Measurements from ENCODE around the gene PURA.

The PURA gene

DNA sequence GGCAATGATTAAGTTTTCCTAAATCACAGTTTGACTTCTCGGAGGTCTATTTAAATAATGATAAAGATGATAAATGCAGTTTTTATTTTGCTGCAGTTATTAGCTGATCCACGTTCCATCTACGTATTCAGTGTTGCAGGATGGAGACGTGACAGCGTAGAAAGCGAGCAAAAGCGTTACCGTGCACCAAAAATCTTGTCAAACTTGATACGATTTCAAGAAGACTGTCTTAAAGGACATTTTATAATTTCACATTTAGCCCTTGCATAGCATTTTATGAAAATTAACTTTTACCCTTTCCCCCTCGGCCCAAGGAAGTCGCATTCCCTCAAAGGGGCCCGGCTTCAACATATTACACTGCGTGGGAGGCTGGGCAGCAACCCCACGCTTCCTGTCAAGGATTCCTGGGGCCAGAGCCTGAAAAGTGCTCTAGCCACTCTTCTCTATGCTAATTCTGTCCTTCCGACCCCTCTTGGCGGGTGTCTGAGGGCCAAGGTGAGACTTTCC, 7.1 kb upstream of the PURA start:
- peaks cover 91% of the 10 kb centered on the region for H3K27me3 ChIP-seq
- H3K4me3 ChIP-seq (ENCODE audit: low read depth in 1 of 2, low read length in 1 of 2), result peak overlapping the region; percentile 64 to 74
- peak overlapping the region; percentile 82 for H3K27ac ChIP-seq
- no peak for TF ChIP-seq CTCF (IDR thresholded peaks at IDR 0.05)
- no peaks in the 10 kb centered on the region for H3K9me3 ChIP-seq
- H3K4me1 ChIP-seq (ENCODE audit: control insufficient read depth in 1 of 2, insufficient read depth in 1 of 2, low read depth in 1 of 2, low read length in 1 of 2), result peaks cover 16 to 24% of the 10 kb centered on the region in 2 experiments
- no peaks in the 10 kb centered on the region for H3K36me3 ChIP-seq

DNA sequence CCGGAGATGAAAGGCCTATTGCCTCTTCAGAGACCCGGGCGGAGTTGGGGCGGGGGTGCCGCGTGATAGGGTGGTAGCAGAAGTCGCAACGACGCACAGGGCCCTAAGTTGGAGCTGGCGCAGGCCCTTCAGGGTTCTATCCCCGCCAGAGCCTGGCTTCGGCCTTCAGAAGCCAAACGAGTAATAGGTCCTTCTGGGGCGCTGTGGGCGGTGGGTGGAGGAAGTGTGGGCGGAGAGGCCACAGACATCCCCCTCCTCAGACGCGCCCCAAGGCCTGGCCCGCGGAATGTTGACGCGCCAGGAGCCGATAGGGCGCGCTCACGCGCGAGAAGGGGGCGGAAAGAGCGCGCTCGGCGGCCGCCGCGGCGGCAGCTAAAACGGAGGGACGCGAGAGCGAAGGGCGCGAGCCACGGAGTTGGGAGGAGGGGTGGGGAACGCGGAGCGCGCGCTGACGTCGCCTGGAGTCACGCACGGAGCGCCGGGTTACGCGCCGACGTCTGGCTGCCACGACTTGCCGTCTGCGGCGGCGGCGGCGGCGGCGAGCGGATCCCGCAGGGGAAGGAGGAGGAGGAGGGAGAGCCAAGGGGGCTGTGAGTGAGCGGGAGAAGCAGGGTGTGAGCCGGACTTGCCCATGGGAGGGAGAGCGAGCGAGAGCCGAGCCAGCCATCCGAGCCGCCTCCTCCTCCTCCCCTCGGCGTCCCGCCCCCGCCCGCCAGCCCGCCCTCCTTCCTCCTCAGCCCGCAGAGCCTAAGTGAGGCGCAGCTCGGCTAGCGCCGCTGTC, 6.4 kb upstream of the PURA start:
- H3K36me3 ChIP-seq, result no peaks in the 10 kb centered on the region
- H3K9me3 ChIP-seq, result no peaks in the 10 kb centered on the region
- H3K27me3 ChIP-seq, result peaks cover 91% of the 10 kb centered on the region
- peaks cover 16 to 29% of the 10 kb centered on the region in 2 experiments for H3K4me1 ChIP-seq (ENCODE audit: control insufficient read depth in 1 of 2, insufficient read depth in 1 of 2, low read depth in 1 of 2, low read length in 1 of 2)
- peak overlapping the region; percentile 82 for H3K27ac ChIP-seq
- H3K4me3 ChIP-seq (ENCODE audit: low read depth in 1 of 2, low read length in 1 of 2), result peak overlapping the region; percentile 64 to 74
- TF ChIP-seq CTCF (IDR thresholded peaks at IDR 0.05), result peak; percentile 8

DNA sequence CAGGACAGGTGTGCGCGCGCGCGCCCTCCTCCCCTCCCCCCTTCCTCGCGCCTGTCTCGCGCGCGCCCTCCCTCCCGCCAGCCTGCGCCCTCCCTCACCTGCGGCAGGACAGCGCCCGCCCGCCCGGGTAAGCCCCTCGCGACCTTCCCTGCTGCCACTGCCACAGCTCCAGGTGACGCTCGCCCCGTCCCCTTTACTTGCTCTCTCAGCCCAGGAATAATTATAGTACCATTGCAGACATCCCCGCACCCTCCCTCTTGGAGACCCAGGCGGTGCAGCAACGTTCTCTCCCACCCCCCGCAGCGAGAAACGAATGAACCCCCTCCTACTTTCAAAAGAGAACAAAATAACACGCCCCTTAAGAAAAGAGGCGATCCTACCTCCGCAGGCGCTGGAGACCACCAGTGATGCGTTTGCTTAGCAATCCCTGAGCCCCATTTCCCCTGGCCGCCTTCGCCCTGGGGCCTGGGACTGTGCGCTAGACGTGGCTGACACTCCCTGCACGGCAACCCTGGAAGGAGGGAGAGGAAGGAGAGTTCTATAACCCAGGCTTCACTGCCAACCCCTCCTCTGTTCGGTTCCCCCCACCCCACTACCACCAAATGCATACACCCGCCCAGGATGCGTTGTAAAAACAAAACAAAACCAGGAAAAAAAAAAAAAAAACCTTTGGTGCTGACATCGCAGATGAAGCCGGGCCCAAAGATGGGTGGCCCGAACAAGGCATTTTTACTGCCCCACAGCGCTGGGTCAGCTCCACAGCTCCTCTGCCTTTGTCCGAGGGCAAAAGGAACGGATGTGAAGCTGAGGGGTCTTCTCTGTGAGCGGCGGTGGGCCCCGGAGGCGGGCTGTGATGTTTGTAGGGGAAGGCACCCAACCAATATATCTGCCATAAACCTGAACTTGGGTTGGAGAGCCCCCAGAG, 5.6 kb upstream of the PURA start:
- Histone ChIP-seq H3K4me1 (ENCODE audit: control insufficient read depth in 1 of 2, insufficient read depth in 1 of 2, low read depth in 1 of 2, low read length in 1 of 2) (peaks cover 19 to 35% of the 10 kb centered on the region in 2 experiments), H3K27me3 (peaks cover 91% of the 10 kb centered on the region), H3K27ac (peak overlapping the region; percentile 82), H3K9me3 (no peaks in the 10 kb centered on the region), H3K36me3 (no peaks in the 10 kb centered on the region), H3K4me3 (ENCODE audit: low read depth in 1 of 2, low read length in 1 of 2) (peak overlapping the region; percentile 64 to 74)
- TF ChIP-seq CTCF (IDR thresholded peaks at IDR 0.05), result no peak

GRCh38 chr5:140109018-140109758, 4.7 kb upstream of the PURA start:
- no peaks in the 10 kb centered on the region for H3K36me3 ChIP-seq
- H3K9me3 ChIP-seq, result no peaks in the 10 kb centered on the region
- peak overlapping the region in 1 of 2 experiments; percentile 74 for H3K4me3 ChIP-seq (ENCODE audit: low read depth in 1 of 2, low read length in 1 of 2)
- H3K27me3 ChIP-seq, result peaks cover 88% of the 10 kb centered on the region
- peaks cover 21 to 40% of the 10 kb centered on the region in 2 experiments for H3K4me1 ChIP-seq (ENCODE audit: control insufficient read depth in 1 of 2, insufficient read depth in 1 of 2, low read depth in 1 of 2, low read length in 1 of 2)
- no peak for TF ChIP-seq CTCF (IDR thresholded peaks at IDR 0.05)
- H3K27ac ChIP-seq, result no peak overlapping the region
